Small intestine (tissue), 7 donors: ENCODE data around the gene CEP104. TPM values are rescaled to one million over a fixed set of nuclear protein-coding genes. Genes with fewer than 3 reads are reported as not detected.

ENCODE experiments used
- DNase-seq, 2 donors: peaks; one replicate each; pipeline versions ENCODE4 v3.0.0 to v3.0.0-alpha.2; 2013
- FAIRE-seq: peaks from 2 replicates; lab custom pipeline; 2012; peaks lifted over from hg19 to GRCh38; lab: Jason Lieb, UNC
- H3K27ac ChIP-seq, 3 donors: one replicate each; pipeline ENCODE4 v1.5.1; 2013; ENCODE audit warnings: low read length in 2 of 3, mild to moderate bottlenecking in 2 of 3, control low read depth in 1 of 3, inconsistent platforms in 1 of 3, low read depth in 1 of 3, moderate library complexity in 1 of 3
- H3K27me3 ChIP-seq, 3 donors: one replicate each; pipeline ENCODE4 v1.6.1; 2013; ENCODE audit warnings: low read length in 3 of 3, inconsistent platforms in 1 of 3; ENCODE audit not compliant: control insufficient read depth in 3 of 3, insufficient read depth in 3 of 3
- H3K36me3 ChIP-seq, 3 donors: one replicate each; pipeline ENCODE4 v1.6.1; 2013; ENCODE audit warnings: low read length in 3 of 3, inconsistent platforms in 1 of 3, low read depth in 1 of 3, mild to moderate bottlenecking in 1 of 3, moderate library complexity in 1 of 3; ENCODE audit not compliant: control insufficient read depth in 3 of 3, insufficient read depth in 2 of 3
- H3K4me1 ChIP-seq, 3 donors: one replicate each; pipeline ENCODE4 v1.6.1; 2013; ENCODE audit warnings: low read length in 2 of 3, inconsistent platforms in 1 of 3, low read depth in 1 of 3, mild to moderate bottlenecking in 1 of 3, moderate library complexity in 1 of 3; ENCODE audit not compliant: control insufficient read depth in 3 of 3, insufficient read depth in 2 of 3
- H3K4me3 ChIP-seq, 3 donors: one replicate each; pipeline ENCODE4 v1.5.1; 2013; ENCODE audit warnings: low read length in 3 of 3, control low read depth in 1 of 3, inconsistent platforms in 1 of 3, low read depth in 1 of 3, mild to moderate bottlenecking in 1 of 3, moderate library complexity in 1 of 3
- H3K9me3 ChIP-seq, 2 donors: one replicate each; pipeline ENCODE4 v1.6.1; 2013; ENCODE audit warnings: low read depth in 1 of 2, low read length in 1 of 2; ENCODE audit not compliant: control insufficient read depth in 2 of 2, insufficient read depth in 1 of 2
- WGBS, 3 donors: extraction: QIAGEN DNeasy Blood & Tissue Kit; methylation state at CpG; one replicate each; pipeline ENCODE4 v1.1.7; 2013; 5-methylcytosine and 5-hydroxymethylcytosine counted together
- polyA plus RNA-seq, 4 donors: library from polyadenylated mRNA; stranded (reverse) in 3 of 4; unstranded in 1 of 4; fragments of 200-250 nt in 3 of 4; fragments of 120-200 nt in 1 of 4; gene quantifications; one replicate each; pipeline versions ENCODE4 v1.2.1 to v1.2.3, GENCODE V29; 2013
- donor health status: healthy with polysubstance abuse.
- donor health status: control.
- donor health status: control.
- donor health status: Bipolar disorder and iron deficiency.
- donor health status: healthy.

Gene CEP104
- polyA plus RNA-seq, 4 donors = 8.7 to 26.4 (median 10.8) TPM

- no peak overlapping the region for H3K4me3 ChIP-seq
- H3K36me3 ChIP-seq = peaks cover 4 to 28% (median 6%) of the 10 kb centered on the region in 3 donors
- WGBS, 3 donors = 76 to 85% (median 84%) methylated on average over 15 of the region's 15 CpGs
- FAIRE-seq = no peak
- peaks cover 2 to 9% (median 2%) of the 10 kb centered on the region in 3 donors for H3K4me1 ChIP-seq
- H3K27me3 ChIP-seq = no peaks in the 10 kb centered on the region
- peak; percentile 11 to 24 for DNase-seq
- no peaks in the 10 kb centered on the region for H3K9me3 ChIP-seq
- H3K27ac ChIP-seq = no peak overlapping the region
These were observed 4.1 kb downstream of the CEP104 start for GRCh38 chr1:3852711-3853485.

- FAIRE-seq = no peak
- WGBS, 3 donors = 85 to 89% (median 88%) methylated on average over 12 of the region's 12 CpGs
- peaks cover 2 to 7% (median 2%) of the 10 kb centered on the region in 3 donors for H3K4me1 ChIP-seq
- H3K4me3 ChIP-seq = no peak overlapping the region
- no peaks in the 10 kb centered on the region for H3K9me3 ChIP-seq
- H3K36me3 ChIP-seq = peaks cover 4 to 31% (median 11%) of the 10 kb centered on the region in 3 donors
- DNase-seq = no peak
- no peaks in the 10 kb centered on the region for H3K27me3 ChIP-seq
- no peak overlapping the region for H3K27ac ChIP-seq
These were observed 4.9 kb downstream of the CEP104 start for GRCh38 chr1:3852091-3852490.

- Histone ChIP-seq H3K4me1 (peaks cover 2 to 7% (median 2%) of the 10 kb centered on the region in 3 donors), H3K27me3 (no peaks in the 10 kb centered on the region), H3K4me3 (no peak overlapping the region), H3K9me3 (no peaks in the 10 kb centered on the region), H3K36me3 (peaks cover 4 to 32% (median 14%) of the 10 kb centered on the region in 3 donors), H3K27ac (no peak overlapping the region)
- DNase-seq (no peak), FAIRE-seq (no peak)
- 94 to 97% (median 94%) methylated on average over 6 of the region's 6 CpGs for WGBS, 3 donors
These were observed 5.7 kb downstream of the CEP104 start for GRCh38 chr1:3851292-3851691.

- no peak overlapping the region for H3K27ac ChIP-seq
- FAIRE-seq (no peak), DNase-seq (no peak)
- peaks cover 2 to 5% (median 5%) of the 10 kb centered on the region in 3 donors for H3K4me1 ChIP-seq
- no peak overlapping the region for H3K4me3 ChIP-seq
- H3K27me3 ChIP-seq = no peaks in the 10 kb centered on the region
- 89 to 91% (median 90%) methylated on average over 12 of the region's 12 CpGs for WGBS, 3 donors
- peaks cover 4 to 34% (median 14%) of the 10 kb centered on the region in 3 donors for H3K36me3 ChIP-seq
- no peaks in the 10 kb centered on the region for H3K9me3 ChIP-seq
These were observed 6.2 kb downstream of the CEP104 start for GRCh38 chr1:3850857-3851256.

GRCh38 chr1:3847081-3847480 lies 9.9 kb downstream of the CEP104 start:
- no peaks in the 10 kb centered on the region for H3K9me3 ChIP-seq
- no peak for DNase-seq
- no peak for FAIRE-seq
- H3K4me3 ChIP-seq = no peak overlapping the region
- WGBS, 3 donors = 82 to 90% (median 85%) methylated on average over 6 of the region's 6 CpGs
- peaks cover 6 to 40% (median 16%) of the 10 kb centered on the region in 3 donors for H3K36me3 ChIP-seq
- H3K27ac ChIP-seq = no peak overlapping the region
- H3K4me1 ChIP-seq = peaks cover 0 to 3% (median 0%) of the 10 kb centered on the region in 3 donors
- H3K27me3 ChIP-seq = no peaks in the 10 kb centered on the region

- WGBS, 3 donors = 82 to 89% (median 88%) methylated on average over 3 of the region's 3 CpGs
- Histone ChIP-seq H3K4me1 (peaks cover 0 to 3% (median 0%) of the 10 kb centered on the region in 3 donors), H3K27ac (no peak overlapping the region), H3K9me3 (no peaks in the 10 kb centered on the region), H3K36me3 (peaks cover 6 to 39% (median 16%) of the 10 kb centered on the region in 3 donors), H3K4me3 (no peak overlapping the region), H3K27me3 (no peaks in the 10 kb centered on the region)
- DNase-seq = peak in 1 of 2 donors; percentile 66
- no peak for FAIRE-seq
These were observed 10.5 kb downstream of the CEP104 start for GRCh38 chr1:3846541-3846940.

GRCh38 chr1:3842912-3843311 lies 14.1 kb downstream of the CEP104 start:
- no peaks in the 10 kb centered on the region for H3K27me3 ChIP-seq
- peaks cover 0 to 3% of the 10 kb centered on the region in 2 donors for H3K9me3 ChIP-seq
- 91 to 97% (median 94%) methylated on average over 9 of the region's 9 CpGs for WGBS, 3 donors

GRCh38 chr1:3841491-3841890 lies 15.5 kb downstream of the CEP104 start:
- H3K27me3 ChIP-seq = no peaks in the 10 kb centered on the region
- no peak for DNase-seq
- 95 to 98% (median 97%) methylated on average over 7 of the region's 7 CpGs for WGBS, 3 donors
- H3K9me3 ChIP-seq = peaks cover 0 to 13% of the 10 kb centered on the region in 2 donors
- H3K36me3 ChIP-seq = peaks cover 5 to 58% (median 20%) of the 10 kb centered on the region in 3 donors
- H3K4me1 ChIP-seq = peaks cover 0 to 3% (median 0%) of the 10 kb centered on the region in 3 donors
- no peak for FAIRE-seq
- H3K27ac ChIP-seq = no peak overlapping the region
- H3K4me3 ChIP-seq = no peak overlapping the region

More at GRCh38 chr1:3842912-3843311, 14.1 kb downstream of the CEP104 start:
- Histone ChIP-seq H3K36me3 (peaks cover 2 to 51% (median 23%) of the 10 kb centered on the region in 3 donors), H3K4me3 (no peak overlapping the region), H3K27ac (no peak overlapping the region), H3K4me1 (peaks cover 0 to 3% (median 0%) of the 10 kb centered on the region in 3 donors)
- no peak for FAIRE-seq
- DNase-seq = no peak
